GM12801 (cell line): Measurements from ENCODE around the gene RASGEF1B.

ENCODE experiments used
- TF ChIP-seq, protein P1 (sequence below): IDR thresholded peaks from one replicate; pipeline ENCODE4 v1.5.1; 2011; ENCODE audit warnings: control low read depth; ENCODE audit not compliant: insufficient read length; ENCODE audit errors: extremely low read depth

Gene RASGEF1B

DNA sequence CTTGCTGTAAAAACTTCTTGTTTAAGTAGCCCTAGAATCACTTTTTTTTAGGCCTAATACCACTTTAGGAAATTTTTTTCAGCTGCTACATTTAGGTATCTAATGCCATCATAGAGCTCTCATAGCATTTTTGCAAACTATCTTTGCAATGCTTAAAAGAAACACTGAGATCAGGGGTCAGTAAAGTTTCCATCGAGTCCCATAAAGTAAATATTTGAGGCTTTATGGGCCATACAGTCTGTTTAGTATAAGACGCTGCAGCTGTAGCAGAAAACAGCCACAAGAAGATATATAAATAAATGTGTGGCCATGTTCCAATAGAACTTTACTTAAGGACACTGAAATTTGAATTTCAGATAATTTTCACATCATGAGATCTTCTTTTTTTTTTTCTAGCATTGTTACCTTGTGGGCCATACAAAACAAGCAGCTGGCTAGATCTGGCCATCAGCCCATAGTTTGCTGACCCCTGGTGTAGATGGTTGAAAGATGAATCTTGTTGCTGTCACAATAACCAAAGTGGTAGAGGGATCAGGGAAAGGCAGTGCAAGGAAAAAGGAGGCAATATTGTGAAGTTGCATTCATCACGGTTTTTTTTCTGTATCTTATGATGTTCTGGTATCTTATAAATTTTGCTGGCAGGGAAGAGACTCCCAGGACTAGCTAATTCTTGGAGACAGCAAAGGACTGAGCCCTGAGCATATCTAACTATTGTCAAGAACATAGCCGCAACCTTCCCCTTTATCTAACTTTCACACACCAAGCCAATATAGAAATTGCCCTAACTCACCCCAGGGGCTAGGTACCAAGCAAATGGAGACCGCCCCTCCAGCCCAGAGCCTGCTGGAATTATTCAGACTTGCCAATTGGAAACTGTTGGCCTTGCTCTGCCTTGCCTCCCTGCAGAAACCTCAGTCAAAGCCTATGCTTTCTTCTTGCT, 46.6 kb downstream of the RASGEF1B start:
- TF ChIP-seq, protein P1, sequence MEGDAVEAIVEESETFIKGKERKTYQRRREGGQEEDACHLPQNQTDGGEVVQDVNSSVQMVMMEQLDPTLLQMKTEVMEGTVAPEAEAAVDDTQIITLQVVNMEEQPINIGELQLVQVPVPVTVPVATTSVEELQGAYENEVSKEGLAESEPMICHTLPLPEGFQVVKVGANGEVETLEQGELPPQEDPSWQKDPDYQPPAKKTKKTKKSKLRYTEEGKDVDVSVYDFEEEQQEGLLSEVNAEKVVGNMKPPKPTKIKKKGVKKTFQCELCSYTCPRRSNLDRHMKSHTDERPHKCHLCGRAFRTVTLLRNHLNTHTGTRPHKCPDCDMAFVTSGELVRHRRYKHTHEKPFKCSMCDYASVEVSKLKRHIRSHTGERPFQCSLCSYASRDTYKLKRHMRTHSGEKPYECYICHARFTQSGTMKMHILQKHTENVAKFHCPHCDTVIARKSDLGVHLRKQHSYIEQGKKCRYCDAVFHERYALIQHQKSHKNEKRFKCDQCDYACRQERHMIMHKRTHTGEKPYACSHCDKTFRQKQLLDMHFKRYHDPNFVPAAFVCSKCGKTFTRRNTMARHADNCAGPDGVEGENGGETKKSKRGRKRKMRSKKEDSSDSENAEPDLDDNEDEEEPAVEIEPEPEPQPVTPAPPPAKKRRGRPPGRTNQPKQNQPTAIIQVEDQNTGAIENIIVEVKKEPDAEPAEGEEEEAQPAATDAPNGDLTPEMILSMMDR: no peak

DNA sequence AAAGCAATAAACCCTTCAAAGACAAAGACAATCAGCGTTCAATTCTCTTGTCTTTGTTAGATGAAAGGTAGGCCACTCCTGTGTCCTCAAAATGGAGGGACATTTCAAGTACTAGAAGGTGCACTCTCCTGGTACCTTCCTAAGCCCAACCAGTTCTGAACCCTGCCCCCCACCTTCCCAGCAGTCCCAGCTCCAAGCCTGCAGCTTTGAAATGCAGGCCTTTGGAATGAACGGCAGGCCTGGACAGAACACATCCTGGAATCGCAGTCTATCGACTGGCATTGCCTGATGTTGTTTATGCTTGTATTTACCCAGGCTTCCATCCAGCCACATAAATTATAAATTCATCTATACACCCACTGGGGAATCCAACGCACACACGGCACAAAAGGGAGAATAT, 47.4 kb downstream of the RASGEF1B start:
- TF ChIP-seq, protein P1: no peak

- TF ChIP-seq, protein P1: no peak
These were observed 49.1 kb downstream of the RASGEF1B start for GRCh38 chr4:81422595-81422994.

- TF ChIP-seq, protein P1: no peak
These were observed 50.1 kb downstream of the RASGEF1B start for GRCh38 chr4:81421346-81422218.

DNA sequence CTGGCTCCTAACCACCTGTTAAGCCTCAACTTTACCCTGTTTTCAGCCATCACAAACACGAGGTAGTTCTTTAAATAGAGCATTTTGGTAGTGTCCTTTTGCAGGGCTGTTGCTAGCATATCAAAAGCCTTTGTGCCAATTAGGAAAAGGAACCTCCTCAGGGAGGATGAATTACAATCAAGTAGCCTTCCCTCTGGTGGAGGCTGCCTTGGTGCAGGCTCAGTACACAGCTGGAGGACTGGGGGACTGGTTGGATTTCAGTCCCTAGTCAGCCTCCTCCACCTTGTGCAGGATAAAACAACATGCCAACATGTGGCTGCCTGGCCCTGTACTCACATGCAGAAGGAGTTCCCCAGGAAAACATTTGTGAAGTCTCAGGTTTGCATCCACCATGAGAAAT, 53.1 kb downstream of the RASGEF1B start:
- TF ChIP-seq, protein P1: no peak

DNA sequence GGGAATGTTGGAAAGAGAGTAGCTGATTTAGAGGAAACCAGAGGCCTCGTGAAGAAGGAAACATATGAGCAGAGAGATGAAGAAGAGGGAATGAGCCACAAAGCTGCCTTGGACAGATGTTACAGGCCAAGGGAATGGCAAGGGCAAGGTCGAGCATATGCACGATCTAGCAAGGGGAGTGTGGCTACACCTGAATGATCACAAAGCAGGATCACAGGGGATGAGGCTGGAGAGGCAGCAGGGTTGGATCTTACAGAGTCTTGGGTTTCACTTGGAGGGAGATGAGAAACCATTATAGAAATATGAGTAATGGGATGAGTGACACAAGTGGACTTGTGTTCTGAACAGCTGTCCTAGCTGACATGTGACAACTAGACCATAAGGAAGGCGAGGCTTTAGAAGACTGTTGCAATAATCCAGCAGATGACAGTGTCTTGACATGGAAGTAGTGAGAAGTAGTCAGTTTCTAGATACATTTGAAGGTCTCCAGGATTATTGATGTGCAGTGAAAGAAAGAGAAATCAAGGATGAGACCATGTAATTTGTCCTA, 58.7 kb downstream of the RASGEF1B start:
- TF ChIP-seq, protein P1: no peak

DNA sequence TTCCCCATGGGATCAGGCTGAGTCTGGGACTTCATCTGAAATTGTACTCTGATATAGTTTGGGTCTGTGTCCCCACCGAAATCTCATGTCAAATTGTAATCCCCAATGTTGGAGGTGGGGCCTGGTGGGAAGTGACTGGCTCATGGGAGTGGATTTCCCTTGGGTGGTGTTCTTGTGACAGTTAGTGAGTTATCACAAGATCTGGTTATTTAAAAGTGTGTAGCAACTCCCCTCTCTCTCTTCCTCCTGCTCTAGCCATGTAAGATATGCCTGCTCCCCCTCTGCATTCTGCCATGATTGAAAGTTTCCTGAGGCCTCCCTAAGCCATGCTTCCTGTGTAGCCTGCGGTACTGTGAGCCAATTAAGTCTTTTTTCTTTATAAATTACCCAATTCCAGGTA, 61.0 kb downstream of the RASGEF1B start:
- TF ChIP-seq, protein P1: no peak
